ENCODE measurements around the gene LAMA5. TPM values are rescaled to one million over a fixed set of nuclear protein-coding genes. Genes with fewer than 3 reads are reported as not detected.
A peak's percentile ranks its signal among the peaks of the same experiment; 100 is the strongest.

LAMA5 gene
- total RNA-seq, 2 experiments from 2014 or later = 0.81 to 1.5 TPM

GRCh38 chr20:62327726-62328495, 39.2 kb downstream of the LAMA5 start:
- no peak for DNase-seq
- Mint-ChIP-seq H3K27ac (no peak overlapping the region), H3K4me1 (ENCODE audit: low read depth) (no peaks in the 10 kb centered on the region)

GRCh38 chr20:62326959-62327725, 40.0 kb downstream of the LAMA5 start:
- no peak for DNase-seq
- CTCF ChIA-PET = no interaction called here

More at GRCh38 chr20:62327726-62328495, 39.2 kb downstream of the LAMA5 start:
- CTCF ChIA-PET = no interaction called here
- no peaks in the 10 kb centered on the region for H3K9me3 Mint-ChIP-seq
- H3K4me3 Mint-ChIP-seq = no peak overlapping the region
- intact Hi-C loops (cut with micrococcal nuclease) = no loop called here
- no peaks in the 10 kb centered on the region for H3K27me3 Mint-ChIP-seq (ENCODE audit: low read depth)
- H3K36me3 Mint-ChIP-seq (ENCODE audit: low read depth) = no peaks in the 10 kb centered on the region

GRCh38 chr20:62326559-62326958, 40.6 kb downstream of the LAMA5 start:
- H3K27ac Mint-ChIP-seq = no peak overlapping the region
- H3K27me3 Mint-ChIP-seq (ENCODE audit: low read depth) = no peaks in the 10 kb centered on the region
- intact Hi-C loops (cut with micrococcal nuclease) = no loop called here
- H3K4me1 Mint-ChIP-seq (ENCODE audit: low read depth) = no peaks in the 10 kb centered on the region
- CTCF ChIA-PET = no interaction called here
- H3K9me3 Mint-ChIP-seq = no peaks in the 10 kb centered on the region
- H3K36me3 Mint-ChIP-seq (ENCODE audit: low read depth) = no peaks in the 10 kb centered on the region
- DNase-seq = no peak
- no peak overlapping the region for H3K4me3 Mint-ChIP-seq

More at GRCh38 chr20:62326959-62327725, 40.0 kb downstream of the LAMA5 start:
- Mint-ChIP-seq H3K27me3 (ENCODE audit: low read depth) (no peaks in the 10 kb centered on the region), H3K4me3 (no peak overlapping the region), H3K9me3 (no peaks in the 10 kb centered on the region), H3K4me1 (ENCODE audit: low read depth) (no peaks in the 10 kb centered on the region), H3K36me3 (ENCODE audit: low read depth) (no peaks in the 10 kb centered on the region), H3K27ac (no peak overlapping the region)
- intact Hi-C loops (cut with micrococcal nuclease) = no loop called here

GRCh38 chr20:62325172-62325905, 41.8 kb downstream of the LAMA5 start:
- Mint-ChIP-seq H3K9me3 (no peaks in the 10 kb centered on the region), H3K4me1 (ENCODE audit: low read depth) (no peaks in the 10 kb centered on the region), H3K27me3 (ENCODE audit: low read depth) (no peaks in the 10 kb centered on the region), H3K4me3 (no peak overlapping the region), H3K36me3 (ENCODE audit: low read depth) (no peaks in the 10 kb centered on the region), H3K27ac (no peak overlapping the region)
- CTCF ChIA-PET = no interaction called here
- intact Hi-C loops (cut with micrococcal nuclease) = no loop called here
- DNase-seq = no peak

GRCh38 chr20:62323980-62324906, 42.9 kb downstream of the LAMA5 start:
- no peak overlapping the region for H3K4me3 Mint-ChIP-seq
- DNase-seq = no peak
- CTCF ChIA-PET = no interaction called here
- H3K27me3 Mint-ChIP-seq (ENCODE audit: low read depth) = no peaks in the 10 kb centered on the region
- no peaks in the 10 kb centered on the region for H3K36me3 Mint-ChIP-seq (ENCODE audit: low read depth)
- no peak overlapping the region for H3K27ac Mint-ChIP-seq
- no peaks in the 10 kb centered on the region for H3K9me3 Mint-ChIP-seq
- intact Hi-C loops (cut with micrococcal nuclease) = no loop called here
- no peaks in the 10 kb centered on the region for H3K4me1 Mint-ChIP-seq (ENCODE audit: low read depth)

- Mint-ChIP-seq H3K36me3 (ENCODE audit: low read depth) (no peaks in the 10 kb centered on the region), H3K27me3 (ENCODE audit: low read depth) (no peaks in the 10 kb centered on the region), H3K27ac (no peak overlapping the region), H3K4me1 (ENCODE audit: low read depth) (no peaks in the 10 kb centered on the region), H3K4me3 (no peak overlapping the region), H3K9me3 (no peaks in the 10 kb centered on the region)
- intact Hi-C loops (cut with micrococcal nuclease) = no loop called here
- CTCF ChIA-PET = no interaction called here
- no peak for DNase-seq
Observed at GRCh38 chr20:62323146-62323979, 43.7 kb downstream of the LAMA5 start.

GRCh38 chr20:62322492-62323041, 44.5 kb downstream of the LAMA5 start:
- CTCF ChIA-PET = no interaction called here
- no peaks in the 10 kb centered on the region for H3K36me3 Mint-ChIP-seq (ENCODE audit: low read depth)
- H3K9me3 Mint-ChIP-seq = no peaks in the 10 kb centered on the region
- H3K27me3 Mint-ChIP-seq (ENCODE audit: low read depth) = no peaks in the 10 kb centered on the region
- no peak overlapping the region for H3K4me3 Mint-ChIP-seq
- H3K4me1 Mint-ChIP-seq (ENCODE audit: low read depth) = no peaks in the 10 kb centered on the region
- intact Hi-C loops (cut with micrococcal nuclease) = no loop called here
- no peak for DNase-seq
- no peak overlapping the region for H3K27ac Mint-ChIP-seq

GRCh38 chr20:62321975-62322374, 45.1 kb downstream of the LAMA5 start:
- intact Hi-C loops (cut with micrococcal nuclease) = no loop called here
- H3K4me1 Mint-ChIP-seq (ENCODE audit: low read depth) = no peaks in the 10 kb centered on the region
- no peaks in the 10 kb centered on the region for H3K36me3 Mint-ChIP-seq (ENCODE audit: low read depth)

GRCh38 chr20:62321521-62321948, 45.6 kb downstream of the LAMA5 start:
- Mint-ChIP-seq H3K4me3 (no peak overlapping the region), H3K27ac (no peak overlapping the region), H3K36me3 (ENCODE audit: low read depth) (no peaks in the 10 kb centered on the region), H3K9me3 (no peaks in the 10 kb centered on the region), H3K4me1 (ENCODE audit: low read depth) (no peaks in the 10 kb centered on the region), H3K27me3 (ENCODE audit: low read depth) (no peaks in the 10 kb centered on the region)
- peak; percentile 31 for DNase-seq
- intact Hi-C loops (cut with micrococcal nuclease) = no loop called here
- CTCF ChIA-PET = no interaction called here

More at GRCh38 chr20:62321975-62322374, 45.1 kb downstream of the LAMA5 start:
- DNase-seq = no peak
- no peak overlapping the region for H3K4me3 Mint-ChIP-seq
- H3K27ac Mint-ChIP-seq = no peak overlapping the region
- no peaks in the 10 kb centered on the region for H3K27me3 Mint-ChIP-seq (ENCODE audit: low read depth)
- CTCF ChIA-PET = no interaction called here
- no peaks in the 10 kb centered on the region for H3K9me3 Mint-ChIP-seq

GRCh38 chr20:62320581-62321354, 46.3 kb downstream of the LAMA5 start:
- no peaks in the 10 kb centered on the region for H3K9me3 Mint-ChIP-seq
- no peak overlapping the region for H3K4me3 Mint-ChIP-seq
- no peaks in the 10 kb centered on the region for H3K4me1 Mint-ChIP-seq (ENCODE audit: low read depth)
- no peaks in the 10 kb centered on the region for H3K36me3 Mint-ChIP-seq (ENCODE audit: low read depth)
- CTCF ChIA-PET = no interaction called here
- no peaks in the 10 kb centered on the region for H3K27me3 Mint-ChIP-seq (ENCODE audit: low read depth)
- intact Hi-C loops (cut with micrococcal nuclease) = no loop called here
- peak; percentile 9 for DNase-seq
- H3K27ac Mint-ChIP-seq = no peak overlapping the region
